Measurements from ENCODE around the gene LLGL2.

LLGL2 gene

GRCh38 chr17:75496005-75496404 is 29.5 kb upstream of the LLGL2 start:
- no peak for DNase-seq (ENCODE audit: extremely low read depth, insufficient read length)
- no peak for TF ChIP-seq CTCF (IDR thresholded peaks at IDR 0.05; ENCODE audit: insufficient read depth, low read length, poor library complexity, severe bottlenecking)
- Histone ChIP-seq H3K4me3 (replicated peaks; ENCODE audit: low read depth, low read length) (no peak overlapping the region), H3K36me3 (ENCODE audit: control insufficient read depth, insufficient read depth, low read length) (peaks cover 32% of the 10 kb centered on the region), H3K27me3 (replicated peaks; ENCODE audit: control insufficient read depth, insufficient read depth, low read length) (no peaks in the 10 kb centered on the region)

DNA sequence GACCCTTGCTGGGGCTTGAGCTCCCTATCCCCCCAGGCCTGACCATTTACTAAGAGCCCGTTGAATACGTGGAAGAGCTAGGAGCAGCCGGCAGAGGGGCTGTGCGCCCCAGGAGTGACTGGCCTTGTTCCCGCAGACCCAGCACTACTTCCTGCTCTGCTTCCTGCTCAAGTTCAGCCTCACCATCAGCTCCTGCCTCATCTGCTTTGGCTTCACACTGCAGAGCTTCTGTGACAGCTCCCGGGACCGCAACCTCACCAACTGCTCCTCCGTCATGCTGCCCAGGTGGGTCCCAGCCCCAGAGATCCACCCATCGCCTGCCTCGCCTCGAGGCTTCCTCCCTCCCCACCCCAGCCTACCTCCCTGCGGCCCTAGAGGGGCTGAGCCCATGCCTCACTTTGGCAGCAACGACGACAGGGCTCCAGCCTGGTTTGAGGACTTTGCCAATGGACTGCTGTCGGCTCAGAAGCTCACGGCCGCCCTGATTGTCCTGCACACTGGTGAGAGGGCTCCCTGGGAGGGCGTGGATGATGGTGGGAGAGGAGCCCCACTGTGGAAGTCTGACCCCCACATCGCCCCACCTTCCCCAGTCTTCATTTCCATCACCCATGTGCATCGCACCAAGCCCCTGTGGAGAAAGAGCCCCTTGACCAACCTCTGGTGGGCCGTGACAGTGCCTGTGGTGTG is 27.3 kb upstream of the LLGL2 start:
- no peak for TF ChIP-seq CTCF (IDR thresholded peaks at IDR 0.05; ENCODE audit: insufficient read depth, low read length, poor library complexity, severe bottlenecking)
- Histone ChIP-seq H3K27me3 (replicated peaks; ENCODE audit: control insufficient read depth, insufficient read depth, low read length) (no peaks in the 10 kb centered on the region), H3K36me3 (ENCODE audit: control insufficient read depth, insufficient read depth, low read length) (peaks cover 21% of the 10 kb centered on the region), H3K4me3 (replicated peaks; ENCODE audit: low read depth, low read length) (no peak overlapping the region)
- DNase-seq (ENCODE audit: extremely low read depth, insufficient read length) = no peak

DNA sequence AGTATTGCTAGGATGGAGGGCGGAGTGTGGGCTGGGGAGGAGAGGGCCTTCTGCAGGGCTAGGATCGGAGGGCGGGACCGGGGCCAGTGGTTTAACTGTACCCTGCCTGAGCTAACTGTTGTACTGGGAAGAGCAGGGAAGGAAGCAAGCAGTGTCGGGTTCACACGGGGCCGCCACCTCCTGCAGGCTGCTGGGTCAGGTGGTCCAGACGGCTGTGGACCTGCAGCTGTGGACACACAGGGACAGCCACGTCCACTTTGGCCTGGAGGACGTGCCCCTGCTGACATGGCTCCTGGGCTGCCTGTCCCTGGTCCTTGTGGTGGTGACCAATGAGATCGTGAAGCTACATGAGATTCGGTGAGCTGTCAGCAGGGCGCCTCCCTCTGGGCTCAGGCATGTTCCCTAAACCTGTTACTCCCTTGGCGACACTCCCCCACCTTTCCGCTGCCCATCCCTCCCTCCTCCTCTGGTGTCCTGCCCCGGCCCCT is 26.7 kb upstream of the LLGL2 start:
- no peak for DNase-seq (ENCODE audit: extremely low read depth, insufficient read length)
- H3K4me3 ChIP-seq (replicated peaks; ENCODE audit: low read depth, low read length) = no peak overlapping the region
- H3K27me3 ChIP-seq (replicated peaks; ENCODE audit: control insufficient read depth, insufficient read depth, low read length) = no peaks in the 10 kb centered on the region
- TF ChIP-seq CTCF (IDR thresholded peaks at IDR 0.05; ENCODE audit: insufficient read depth, low read length, poor library complexity, severe bottlenecking) = no peak
- H3K36me3 ChIP-seq (ENCODE audit: control insufficient read depth, insufficient read depth, low read length) = peaks cover 18% of the 10 kb centered on the region

GRCh38 chr17:75499313-75500022 is 26.0 kb upstream of the LLGL2 start:
- H3K27me3 ChIP-seq (replicated peaks; ENCODE audit: control insufficient read depth, insufficient read depth, low read length) = no peaks in the 10 kb centered on the region
- H3K4me3 ChIP-seq (replicated peaks; ENCODE audit: low read depth, low read length) = no peak overlapping the region
- no peak for TF ChIP-seq CTCF (IDR thresholded peaks at IDR 0.05; ENCODE audit: insufficient read depth, low read length, poor library complexity, severe bottlenecking)
- H3K36me3 ChIP-seq (ENCODE audit: control insufficient read depth, insufficient read depth, low read length) = peaks cover 16% of the 10 kb centered on the region
- no peak for DNase-seq (ENCODE audit: extremely low read depth, insufficient read length)

DNA sequence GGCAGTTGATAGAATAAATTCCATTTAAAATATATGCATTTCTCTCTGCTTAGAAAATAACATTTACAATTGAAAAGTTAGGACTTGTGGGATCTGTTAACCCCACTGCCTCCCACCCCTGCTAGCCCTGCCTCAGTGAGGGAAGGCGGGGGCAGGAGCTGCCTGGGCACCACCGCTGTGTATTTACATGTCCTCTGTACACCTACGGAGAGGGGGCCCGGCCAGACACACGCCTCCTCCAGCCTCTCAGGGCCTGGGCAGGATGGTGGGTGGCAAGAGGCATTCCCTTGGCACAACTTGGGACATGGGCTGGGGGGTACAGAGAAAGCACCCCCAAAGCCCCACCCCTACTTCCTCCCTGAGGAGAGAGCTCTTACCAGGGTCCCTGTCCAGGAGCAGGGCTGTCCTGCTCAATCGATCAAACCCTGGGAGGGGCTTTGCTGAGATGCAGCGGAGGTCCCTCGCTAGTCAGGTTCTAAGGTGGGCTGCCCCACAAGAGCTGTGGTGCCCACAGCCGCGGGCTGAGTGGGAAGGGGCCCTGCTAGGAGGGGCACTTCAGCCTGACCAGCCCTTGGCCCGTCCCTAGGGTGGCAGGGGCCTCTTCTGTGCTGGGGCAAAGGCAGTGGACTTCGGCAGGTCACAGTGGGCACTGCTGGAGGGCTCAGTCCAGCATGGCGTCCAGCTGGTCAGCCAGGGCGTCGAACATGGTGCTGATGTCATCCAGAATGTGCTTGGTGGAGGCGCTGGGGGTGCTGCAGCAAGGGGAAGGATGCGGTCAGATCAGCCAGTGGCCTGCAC is 24.9 kb upstream of the LLGL2 start:
- peaks cover 14% of the 10 kb centered on the region for H3K36me3 ChIP-seq (ENCODE audit: control insufficient read depth, insufficient read depth, low read length)
- no peaks in the 10 kb centered on the region for H3K27me3 ChIP-seq (replicated peaks; ENCODE audit: control insufficient read depth, insufficient read depth, low read length)
- no peak overlapping the region for H3K4me3 ChIP-seq (replicated peaks; ENCODE audit: low read depth, low read length)
- no peak for DNase-seq (ENCODE audit: extremely low read depth, insufficient read length)
- no peak for TF ChIP-seq CTCF (IDR thresholded peaks at IDR 0.05; ENCODE audit: insufficient read depth, low read length, poor library complexity, severe bottlenecking)
